ENCODE results near the gene CLCN5.

CLCN5 gene

DNA sequence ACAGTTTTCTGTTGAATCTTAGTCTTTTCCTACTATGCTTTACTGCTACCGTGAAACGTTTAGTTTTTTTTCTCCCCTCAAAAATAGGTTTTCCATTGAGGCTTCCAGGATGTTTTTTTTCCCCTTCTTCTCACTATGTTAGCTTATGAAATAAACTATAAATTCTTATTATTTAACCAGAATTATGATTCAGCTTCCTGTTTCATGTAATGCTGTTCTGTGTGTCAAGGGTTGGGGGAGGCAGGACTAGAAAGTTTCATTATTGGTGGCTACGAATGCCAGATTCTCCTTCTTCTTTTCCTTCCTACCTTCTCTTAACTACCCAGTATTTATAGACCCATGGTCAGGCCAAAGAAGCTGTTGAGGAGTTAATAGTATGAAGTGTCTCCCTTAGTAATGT lies 11.8 kb downstream of the CLCN5 start:
- no peak for DNase-seq (ENCODE audit: low read depth)

DNA sequence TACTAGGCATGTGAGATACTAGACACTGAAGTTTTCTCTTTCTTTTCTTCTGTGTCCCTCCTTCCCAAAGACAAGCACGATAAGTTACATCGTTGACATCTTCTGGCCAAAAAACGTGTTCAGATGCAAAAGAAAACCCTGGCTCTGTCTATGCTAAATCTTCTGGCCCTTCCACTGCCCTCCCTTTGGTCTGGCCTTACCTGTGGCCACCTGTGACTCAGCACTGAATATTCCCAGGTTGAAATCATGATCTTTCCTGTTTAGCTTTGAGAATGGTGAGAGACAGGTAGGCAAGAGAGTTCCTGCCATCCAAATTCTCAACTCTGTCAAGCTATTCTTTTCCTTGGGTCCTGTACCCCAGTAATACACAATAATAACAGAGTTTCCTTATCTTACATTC lies 12.3 kb downstream of the CLCN5 start:
- no peak for DNase-seq (ENCODE audit: low read depth)

DNA sequence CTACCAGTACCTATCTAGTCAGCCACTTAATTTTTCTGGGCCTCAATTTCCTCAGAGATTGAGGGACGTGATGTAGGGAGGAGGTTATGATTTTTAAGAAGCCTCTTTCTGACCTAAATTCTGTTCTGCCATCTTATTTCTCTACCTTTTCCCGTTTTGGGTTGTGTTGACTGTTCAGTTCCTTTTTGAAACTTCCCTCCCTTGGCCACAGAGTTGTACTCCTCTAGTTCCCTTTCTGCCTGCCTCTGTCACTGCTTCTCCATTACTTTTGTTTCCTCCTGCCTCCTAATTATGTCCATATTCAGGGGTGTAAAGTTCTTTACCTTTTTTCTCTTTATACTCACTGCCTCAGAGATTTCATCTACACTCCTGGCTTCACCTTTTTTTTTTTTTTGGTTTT lies 25.4 kb downstream of the CLCN5 start:
- DNase-seq (ENCODE audit: low read depth): no peak

DNA sequence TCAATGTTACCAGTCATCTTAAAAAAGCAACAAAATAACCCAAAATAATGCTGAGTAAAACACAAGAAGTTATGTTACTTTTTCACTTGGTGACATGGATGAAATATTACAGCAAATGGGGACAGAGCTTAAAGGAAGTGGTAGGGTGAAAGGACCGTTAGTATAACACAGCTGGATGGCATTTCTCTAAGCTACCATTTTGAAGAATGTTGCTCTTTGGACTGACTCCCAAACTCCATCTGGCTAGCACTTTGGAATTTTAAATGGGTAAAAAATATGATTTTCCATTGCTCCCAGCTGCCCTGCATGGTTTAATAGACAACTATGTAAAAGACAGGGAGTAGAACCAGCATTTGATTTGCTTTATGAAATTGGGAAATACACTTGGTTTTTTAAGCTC lies 27.6 kb downstream of the CLCN5 start:
- no peak for DNase-seq (ENCODE audit: low read depth)

DNA sequence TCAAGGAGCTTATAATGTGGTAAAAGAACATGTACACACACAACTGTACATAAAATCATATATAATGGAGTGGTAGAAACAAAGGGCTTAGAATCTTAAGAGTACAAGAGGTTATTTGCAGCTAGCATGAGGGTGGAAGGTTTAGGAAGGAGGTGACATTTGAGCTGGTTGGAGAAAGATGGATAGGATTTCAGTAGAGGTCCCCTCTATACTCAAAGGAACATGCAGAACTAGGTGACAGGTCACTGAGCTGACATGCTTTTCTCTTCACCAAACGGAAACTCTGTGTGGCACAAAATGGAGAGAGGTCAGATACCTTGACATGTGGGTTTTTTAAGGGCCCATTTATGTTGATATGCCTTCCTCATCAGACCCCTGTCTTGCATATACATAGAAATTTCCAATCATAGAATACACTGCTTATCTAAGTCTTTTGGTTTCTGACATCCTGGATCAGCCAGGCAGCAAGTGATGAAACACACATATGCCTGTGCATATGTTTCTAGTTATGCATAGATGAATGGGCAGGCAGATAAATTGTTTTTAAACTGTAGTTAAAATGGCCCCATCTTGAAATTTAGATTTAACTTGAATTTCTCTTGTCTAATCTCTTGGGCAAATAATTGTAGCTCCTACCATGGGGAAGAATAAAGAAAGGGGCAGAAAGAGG lies 29.3 kb downstream of the CLCN5 start:
- DNase-seq (ENCODE audit: low read depth): no peak

DNA sequence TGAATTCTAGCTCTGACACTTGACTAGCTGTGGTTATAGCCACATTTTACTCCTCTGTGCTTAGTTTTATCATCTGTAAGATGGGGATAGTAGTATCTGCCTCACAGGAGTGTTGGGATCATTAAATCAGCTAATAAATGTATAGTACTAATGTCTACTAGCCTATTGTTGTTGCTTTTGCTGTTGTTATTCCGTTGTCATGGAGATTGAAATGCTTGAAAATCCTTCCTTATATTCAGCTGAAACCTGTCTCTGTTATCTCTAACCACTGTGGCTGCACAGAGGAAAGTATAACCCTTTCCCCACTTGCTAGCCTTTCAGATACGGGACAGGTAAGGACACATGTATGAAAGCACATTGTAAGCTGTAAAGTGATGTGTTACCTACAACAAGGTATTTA lies 33.9 kb downstream of the CLCN5 start:
- DNase-seq (ENCODE audit: low read depth): no peak

DNA sequence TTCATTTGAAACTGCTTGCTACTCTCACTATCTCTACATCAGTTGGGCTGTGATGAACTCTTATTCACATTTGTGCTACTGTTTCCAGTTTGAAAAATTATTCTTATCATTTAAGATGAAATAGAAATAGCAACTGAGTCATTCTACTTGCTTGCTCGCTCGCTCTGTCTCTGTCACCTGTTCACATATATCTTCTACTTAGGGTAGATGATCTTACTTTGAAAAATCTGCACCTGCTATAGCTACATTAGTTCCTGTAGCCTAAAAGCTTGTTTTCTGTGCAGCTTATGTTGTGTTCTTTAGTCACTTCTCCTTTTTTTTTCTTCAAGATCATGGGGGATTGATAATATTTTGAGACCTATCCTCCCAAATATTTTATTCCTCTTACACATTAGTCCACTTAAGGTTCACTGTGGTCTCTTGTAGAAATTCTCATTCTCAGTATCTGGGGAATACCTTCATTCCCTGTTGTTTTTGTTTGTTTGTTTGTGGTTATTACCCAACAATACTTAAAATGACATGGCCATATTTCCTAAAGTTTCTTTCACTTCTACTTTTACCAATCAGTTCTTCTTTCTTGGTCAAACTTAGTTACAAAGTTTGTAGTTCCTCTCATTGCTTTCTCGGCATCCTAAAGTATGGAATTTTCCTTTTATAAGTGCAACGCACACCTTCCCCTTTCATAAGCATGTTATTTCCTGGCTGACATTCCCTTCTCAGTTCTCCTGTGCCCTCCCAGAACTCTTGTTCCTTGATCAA lies 36.5 kb downstream of the CLCN5 start:
- DNase-seq (ENCODE audit: low read depth): no peak

DNA sequence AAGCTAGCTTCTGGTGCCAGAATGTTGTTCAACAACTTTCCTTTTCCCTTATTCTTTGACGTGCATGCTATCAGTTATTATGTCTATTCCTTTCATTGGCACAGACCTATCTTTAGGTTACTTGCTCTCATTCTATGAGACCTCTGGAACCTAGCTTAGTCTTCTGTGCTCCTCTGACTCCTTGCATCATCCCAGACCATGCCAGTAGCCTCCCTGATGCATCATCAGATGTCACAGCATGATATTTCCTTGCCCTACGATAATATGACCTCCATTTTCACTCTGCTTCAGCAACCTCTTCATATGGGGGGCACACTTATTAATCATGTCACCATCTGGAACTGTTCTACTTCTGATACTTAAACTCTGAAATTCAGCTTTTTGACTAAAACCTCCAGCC lies 37.2 kb downstream of the CLCN5 start:
- DNase-seq (ENCODE audit: low read depth): no peak

DNA sequence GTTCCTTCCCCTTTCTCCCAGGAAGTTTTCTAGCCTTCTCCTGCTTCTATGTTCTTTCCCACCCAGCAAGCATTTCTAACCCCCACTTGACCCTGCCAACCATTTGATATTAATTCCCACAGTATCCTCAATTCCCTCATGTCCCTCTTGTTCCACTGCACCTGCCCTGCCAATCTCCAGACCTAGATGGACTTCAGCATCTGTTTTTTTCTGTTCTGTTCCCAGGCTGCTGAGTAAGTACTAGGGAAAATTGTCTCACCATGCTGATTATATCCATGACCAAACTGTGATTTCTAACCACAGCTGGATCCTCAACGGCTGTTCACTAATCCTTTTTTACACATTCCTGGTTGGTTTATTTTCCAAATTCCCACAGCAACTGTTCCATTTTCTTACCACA lies 37.7 kb downstream of the CLCN5 start:
- no peak for DNase-seq (ENCODE audit: low read depth)

DNA sequence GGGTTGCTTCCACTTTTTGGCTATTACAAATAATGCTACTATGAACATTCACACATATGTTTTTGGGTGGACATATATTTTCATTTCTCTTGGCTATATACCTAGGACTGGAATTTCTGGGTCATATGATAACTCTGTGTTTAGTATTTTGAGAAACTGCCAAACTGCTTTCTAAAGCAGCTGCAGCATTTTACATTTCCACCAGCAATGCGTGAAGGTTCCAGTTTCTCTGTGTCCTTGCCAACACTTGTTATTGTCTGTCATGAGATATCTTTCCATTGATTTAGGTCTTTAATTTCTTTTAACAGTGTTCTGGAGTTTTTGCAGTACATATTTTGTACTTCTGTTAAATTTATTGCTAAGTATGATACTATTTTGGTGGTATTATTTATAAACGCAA lies 48.3 kb downstream of the CLCN5 start:
- DNase-seq (ENCODE audit: low read depth): no peak

DNA sequence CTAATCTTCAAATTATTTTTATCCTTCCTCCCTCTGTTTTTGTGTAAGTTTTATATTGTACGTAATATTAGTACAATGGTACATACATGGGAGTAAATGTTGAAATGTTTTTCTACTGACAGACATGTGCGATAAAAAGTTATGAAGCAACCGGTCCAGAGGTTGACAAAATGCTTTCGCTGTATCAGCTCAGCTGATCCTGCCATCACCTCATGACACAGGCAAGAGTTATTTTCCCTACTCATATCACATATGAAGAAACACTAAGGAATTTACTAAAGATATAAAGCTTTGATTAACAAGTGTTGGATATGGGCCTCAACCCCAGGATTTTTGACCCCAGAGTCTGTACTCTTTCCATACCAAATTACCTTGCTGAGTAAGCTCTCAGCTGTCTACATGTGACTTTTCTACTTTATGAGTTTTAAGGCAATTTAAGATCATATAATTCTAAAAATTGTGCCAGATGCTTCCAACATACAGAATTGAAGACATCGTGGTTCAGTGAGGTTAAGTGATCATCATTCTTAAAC lies 50.0 kb downstream of the CLCN5 start:
- DNase-seq (ENCODE audit: low read depth): no peak

DNA sequence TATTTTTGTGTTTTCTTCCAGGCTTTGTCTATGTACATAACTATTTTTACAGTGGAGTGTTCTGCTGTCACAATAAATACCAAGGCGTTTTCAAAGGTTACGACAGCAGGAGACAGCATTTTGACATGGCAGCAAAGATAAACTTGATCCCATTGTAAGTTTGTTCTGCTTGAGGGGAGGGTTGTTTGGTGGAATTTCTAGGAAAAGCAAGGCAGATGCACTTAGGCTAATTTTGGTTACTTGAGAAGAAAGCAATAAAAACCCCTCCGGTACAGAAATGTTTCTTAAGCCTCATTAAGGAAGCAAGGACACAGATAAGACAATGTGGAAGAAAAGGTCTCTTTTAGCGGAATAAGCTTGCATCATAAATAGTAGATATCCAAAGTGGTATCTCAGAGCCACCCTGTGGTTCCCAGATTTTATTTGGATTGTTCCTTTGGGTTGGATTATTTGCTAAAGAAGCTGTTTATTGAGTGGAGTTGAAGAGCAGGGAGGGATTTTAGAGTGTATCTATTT lies 54.3 kb downstream of the CLCN5 start:
- no peak for DNase-seq (ENCODE audit: low read depth)

DNA sequence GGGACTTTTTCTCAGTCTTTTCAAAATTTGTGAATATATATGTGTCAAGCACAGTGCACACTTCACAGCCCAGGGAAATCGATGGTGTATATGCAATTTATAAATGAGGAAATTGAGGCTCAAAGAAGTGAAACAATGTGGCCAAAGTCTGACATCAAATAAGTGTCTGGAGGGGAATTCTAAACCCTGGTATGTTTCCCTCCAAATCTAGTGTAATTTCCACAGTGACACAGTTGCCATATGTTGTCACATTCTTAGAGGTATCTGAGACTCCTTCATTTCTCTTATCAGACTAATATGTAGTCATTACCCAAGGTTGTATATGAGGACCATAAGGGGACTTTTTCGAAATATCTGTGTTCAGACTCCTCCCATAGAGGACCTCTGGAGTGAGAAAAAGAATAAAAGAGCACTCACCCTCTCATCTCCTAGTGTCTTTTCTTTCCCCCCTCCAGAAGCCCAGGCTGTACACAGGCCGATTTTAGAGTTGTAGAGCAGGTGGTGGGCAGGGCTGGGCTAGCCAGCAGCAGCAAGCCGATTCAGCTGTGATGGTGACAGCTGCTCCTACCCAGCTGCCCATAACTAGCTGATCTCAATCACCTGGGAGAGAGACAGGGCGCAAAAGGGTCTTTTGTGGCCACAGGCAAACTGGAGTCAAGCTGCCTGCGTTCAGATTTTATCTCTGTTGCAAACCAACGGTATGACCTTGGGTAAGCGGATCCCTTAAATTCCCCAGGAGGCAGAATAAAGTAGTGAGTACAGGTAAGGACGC lies 55.1 kb downstream of the CLCN5 start:
- DNase-seq (ENCODE audit: low read depth): no peak

DNA sequence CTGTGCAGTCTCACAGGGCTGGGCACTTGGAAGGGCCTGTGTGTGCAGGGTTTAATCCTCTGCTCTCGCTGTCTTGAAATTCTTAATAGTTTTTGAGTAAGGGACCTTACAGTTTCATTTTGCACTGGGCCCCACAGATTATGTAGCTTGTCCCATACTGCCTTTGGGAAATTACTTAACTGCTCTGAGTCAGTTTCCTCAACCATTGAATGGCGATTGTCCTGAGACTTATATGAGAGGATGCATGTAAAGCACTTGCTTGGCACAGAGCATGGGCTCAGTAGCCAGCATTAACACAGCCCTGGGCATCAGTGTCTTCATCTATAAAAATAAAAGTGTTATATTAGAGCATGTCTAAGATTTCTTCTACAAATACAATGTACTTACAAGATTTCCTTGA lies 55.8 kb downstream of the CLCN5 start:
- no peak for DNase-seq (ENCODE audit: low read depth)

DNA sequence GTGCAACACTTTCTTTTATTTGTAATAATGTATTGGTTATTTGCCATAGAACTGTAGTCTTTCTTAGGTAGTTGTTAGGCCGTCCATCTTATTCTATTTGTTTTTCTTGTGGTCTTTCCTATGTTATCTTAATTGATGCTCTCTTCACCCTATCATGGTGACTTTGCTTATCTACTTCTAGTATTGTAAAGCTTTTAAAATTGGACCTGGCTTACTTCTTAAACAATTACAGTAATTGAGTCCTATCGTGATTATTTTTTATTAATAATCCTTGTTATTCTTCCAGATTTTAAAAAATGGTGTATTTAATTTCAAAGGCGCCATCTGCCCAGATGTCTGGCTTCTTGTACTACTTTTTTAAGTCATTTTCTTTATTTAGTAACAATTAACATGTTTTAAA lies 63.7 kb downstream of the CLCN5 start:
- DNase-seq (ENCODE audit: low read depth): no peak

DNA sequence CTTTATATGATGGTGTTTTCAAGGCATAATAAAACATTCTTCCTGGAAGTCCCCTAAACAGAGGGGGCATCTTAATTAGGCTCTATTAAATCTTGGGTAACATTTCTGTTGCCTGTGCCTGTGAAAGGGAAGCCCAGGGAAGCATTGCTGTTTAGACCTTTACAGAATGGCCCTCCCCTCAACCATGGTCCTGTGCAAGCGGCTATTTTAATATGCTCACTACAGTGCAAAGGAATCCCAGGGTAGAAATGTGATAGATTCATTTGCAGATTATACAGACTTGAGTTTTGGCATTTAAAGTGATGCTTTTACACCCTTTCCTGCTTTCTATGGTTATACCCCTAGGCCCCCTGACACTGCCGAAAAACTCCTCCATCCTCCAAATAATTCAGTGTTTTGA lies 65.3 kb downstream of the CLCN5 start:
- no peak for DNase-seq (ENCODE audit: low read depth)

DNA sequence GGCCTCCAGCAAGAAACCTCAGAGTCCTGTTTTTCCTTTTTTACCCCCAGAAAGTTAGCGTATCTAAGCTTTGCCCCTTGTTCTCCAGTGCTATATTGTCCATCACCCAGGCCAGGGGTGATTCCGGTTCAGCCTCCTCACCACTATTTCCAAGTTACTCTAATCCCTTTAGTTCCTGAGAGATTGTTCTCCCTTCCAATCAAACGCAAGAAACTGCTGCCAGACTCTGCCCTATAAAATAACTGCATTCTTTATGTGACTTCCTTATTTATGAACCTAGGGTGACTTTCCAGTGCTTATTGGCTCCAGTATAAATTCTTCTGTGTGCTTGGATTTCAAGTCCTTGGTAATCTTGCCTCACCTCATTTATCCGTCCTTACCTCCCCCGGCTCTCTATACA lies 65.7 kb downstream of the CLCN5 start:
- no peak for DNase-seq (ENCODE audit: low read depth)

DNA sequence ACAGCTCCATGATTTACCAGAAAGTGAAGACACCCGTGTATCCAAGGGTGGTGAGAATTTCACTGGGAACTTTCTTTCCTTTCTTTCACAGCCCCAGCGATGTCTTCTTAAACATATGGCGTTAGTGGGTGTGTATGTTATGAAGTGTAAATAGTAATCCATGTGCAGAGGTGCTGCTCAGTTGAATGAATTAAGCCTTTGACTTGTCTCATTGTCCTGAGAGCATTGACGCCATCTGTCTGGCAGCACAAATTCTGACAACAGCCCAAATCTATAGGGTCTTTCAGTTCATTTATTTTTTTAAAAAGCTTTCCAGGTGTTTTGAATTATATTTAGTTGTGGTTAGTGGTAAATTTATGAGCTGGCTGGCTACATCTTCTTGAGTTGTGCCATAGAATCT lies 69.4 kb downstream of the CLCN5 start:
- no peak for DNase-seq (ENCODE audit: low read depth)

DNA sequence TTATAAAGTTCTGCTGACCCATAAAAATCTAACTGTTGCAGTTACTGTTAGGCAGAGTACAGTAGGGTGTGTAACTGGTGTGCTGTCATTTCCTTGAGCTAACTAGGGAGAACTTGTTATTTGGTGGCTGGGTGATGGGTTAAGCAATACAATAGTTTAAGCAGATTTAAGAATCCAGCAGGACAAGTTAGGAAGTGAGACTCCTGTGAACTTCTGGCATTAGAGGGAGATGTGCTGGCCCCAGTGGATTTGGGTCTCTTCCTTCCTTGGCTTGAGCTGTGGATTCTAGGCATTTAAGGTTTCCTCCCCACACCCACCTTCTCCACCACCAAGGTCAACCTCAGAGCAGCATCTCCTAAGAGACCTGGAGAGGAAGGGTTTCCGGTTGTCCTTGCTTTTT lies 70.5 kb downstream of the CLCN5 start:
- DNase-seq (ENCODE audit: low read depth): no peak

DNA sequence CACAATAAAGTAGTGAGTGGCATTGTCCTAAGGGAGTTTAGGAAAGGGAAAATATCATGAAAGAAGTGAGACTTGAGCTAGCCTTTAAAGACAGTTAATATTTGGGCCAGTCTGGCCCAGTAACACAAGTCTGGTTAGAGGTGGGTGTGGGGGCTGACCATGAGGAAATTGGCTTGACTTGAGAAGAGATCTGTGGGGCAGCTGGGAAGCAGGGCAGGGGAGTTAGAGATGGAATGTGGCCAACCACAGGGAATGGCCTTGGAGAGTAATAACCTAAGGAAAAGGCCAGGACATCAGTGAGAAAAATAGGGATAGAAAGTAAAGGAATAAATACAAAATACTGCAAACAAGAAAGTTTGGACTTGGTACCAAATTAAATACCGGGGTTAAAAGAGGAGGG lies 71.3 kb downstream of the CLCN5 start:
- no peak for DNase-seq (ENCODE audit: low read depth)

DNA sequence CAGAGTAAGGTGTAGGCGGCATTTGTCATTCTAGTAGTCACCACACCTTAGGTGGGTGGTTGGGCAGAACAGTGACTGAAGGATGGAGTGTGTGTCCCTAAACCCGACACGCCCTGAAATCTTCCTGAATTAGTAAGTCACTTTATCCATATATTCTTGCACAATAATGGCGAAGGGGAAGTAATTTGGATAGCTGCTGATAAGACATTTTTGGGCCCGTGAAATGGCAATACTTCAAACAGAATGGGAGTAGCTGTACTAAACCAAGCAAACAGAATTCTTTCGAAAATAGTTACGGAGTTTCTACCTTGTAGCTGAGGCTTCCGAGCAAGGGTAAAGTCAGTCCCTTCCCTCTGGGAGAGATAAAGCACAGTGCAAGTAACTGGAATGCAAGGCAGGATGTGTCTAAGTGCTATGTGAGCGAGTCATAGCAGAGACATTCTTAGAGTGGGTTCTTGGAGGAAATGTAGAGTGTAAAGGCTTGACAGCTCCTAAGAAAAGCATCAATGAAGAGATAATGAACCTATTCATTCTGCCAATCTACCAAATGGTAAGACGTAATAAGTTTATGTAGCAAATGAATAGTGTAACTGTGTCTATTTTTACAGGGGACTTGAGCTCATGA lies 72.8 kb downstream of the CLCN5 start:
- no peak for DNase-seq (ENCODE audit: low read depth)

DNA sequence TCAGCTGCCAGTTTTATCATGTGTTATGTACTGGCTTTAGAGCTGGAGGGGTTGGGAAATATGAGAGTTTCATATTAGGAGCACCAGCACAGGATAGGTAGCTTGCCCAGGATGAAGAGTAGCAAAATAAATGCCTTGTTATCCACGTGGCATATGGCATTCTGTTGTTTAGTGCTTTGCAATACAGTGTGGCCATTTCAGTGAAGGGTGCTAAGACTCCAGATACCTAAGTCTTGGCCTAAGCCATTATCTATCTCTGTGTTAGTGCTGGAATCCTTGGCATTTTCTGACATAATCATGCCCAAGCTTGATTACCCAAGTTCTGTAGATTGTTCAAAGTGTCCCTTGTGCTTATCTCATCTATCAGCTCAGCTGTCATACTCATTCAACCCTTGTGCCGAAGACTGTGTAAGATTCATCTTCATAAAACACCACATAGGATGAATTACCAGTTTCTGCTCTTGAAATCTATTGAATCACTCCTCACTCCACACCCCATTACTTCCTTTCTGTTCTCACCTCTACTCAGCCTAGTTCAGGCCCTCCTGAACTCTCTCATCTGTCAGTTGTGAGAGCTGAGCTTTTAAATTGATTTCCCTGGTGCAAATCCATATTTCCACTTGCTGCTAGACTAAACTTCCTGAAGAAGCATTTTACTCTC lies 73.5 kb downstream of the CLCN5 start:
- no peak for DNase-seq (ENCODE audit: low read depth)

All from GM04504 (cell line).